T47D (cell line): ENCODE data around the gene ZNF416.
A peak's percentile ranks its signal among the peaks of the same experiment; 100 is the strongest.

Experiments
- DNase-seq, 2 experiments: peaks; one replicate each; pipeline versions ENCODE4 v3.0.0 to v3.0.0-alpha.2; 2011 to 2012; ENCODE audit warnings: low read depth in 1 of 2, low spot score in 1 of 2
- JUND ChIP-seq: IDR thresholded peaks from 2 replicates; pipeline ENCODE4 v1.6.1; 2012; ENCODE audit warnings: low read depth
- in situ Hi-C: cut with HindIII; loops from 2 replicates; pipeline ENCODE4 v1.10.0; 2016; ENCODE audit warnings: low sequenced_read_pairs, low pct_unique_long_range_greater_than_20kb

ZNF416 gene

GRCh38 chr19:57583104-57583520 is 4.4 kb upstream of the ZNF416 start:
- no peak for TF ChIP-seq JUND
- no peak for DNase-seq
- in situ Hi-C loops, result no loop called here

GRCh38 chr19:57576661-57577060 is 2.0 kb downstream of the ZNF416 start:
- DNase-seq, result no peak
- in situ Hi-C loops, result no loop called here
- no peak for TF ChIP-seq JUND

- in situ Hi-C loops, result no loop called here
- no peak for DNase-seq
- no peak for TF ChIP-seq JUND
Measured at GRCh38 chr19:57572415-57572947, 6.2 kb downstream of the ZNF416 start.

GRCh38 chr19:57570707-57571106 is 8.0 kb downstream of the ZNF416 start:
- DNase-seq, result no peak
- in situ Hi-C loops, result no loop called here
- no peak for TF ChIP-seq JUND

- peak in 1 of 2 experiments; percentile 33 for DNase-seq
- TF ChIP-seq JUND, result no peak
- in situ Hi-C loops, result no loop called here
Measured at GRCh38 chr19:57566396-57567265, 12.1 kb downstream of the ZNF416 start.

- no peak for DNase-seq
- no peak for TF ChIP-seq JUND
- in situ Hi-C loops, result no loop called here
Measured at GRCh38 chr19:57563547-57563946, 15.2 kb downstream of the ZNF416 start.

- TF ChIP-seq JUND, result no peak
- in situ Hi-C loops, result no loop called here
- no peak for DNase-seq
Measured at GRCh38 chr19:57560049-57560491, 18.6 kb downstream of the ZNF416 start.

GRCh38 chr19:57559404-57560025 is 19.2 kb downstream of the ZNF416 start, which contains the start of gene ZNF550:
ZNF550 (minus strand) TSS chr19:57559863; CDS start chr19:57559682, 181 bp downstream.
- peak; percentile 82 to 85 for DNase-seq
- in situ Hi-C loops, result no loop called here
- no peak for TF ChIP-seq JUND

- DNase-seq, result peak; percentile 23 to 32
- TF ChIP-seq JUND, result no peak
- in situ Hi-C loops, result no loop called here
Measured at GRCh38 chr19:57559008-57559403, 19.7 kb downstream of the ZNF416 start.

- TF ChIP-seq JUND, result no peak
- in situ Hi-C loops, result no loop called here
- no peak for DNase-seq
Measured at GRCh38 chr19:57558525-57558924, 20.2 kb downstream of the ZNF416 start.

- in situ Hi-C loops, result no loop called here
- TF ChIP-seq JUND, result no peak
- DNase-seq, result no peak
Measured at GRCh38 chr19:57557659-57558058, 21.1 kb downstream of the ZNF416 start.

- in situ Hi-C loops, result no loop called here
- TF ChIP-seq JUND, result no peak
- no peak for DNase-seq
Measured at GRCh38 chr19:57552432-57552831, 26.3 kb downstream of the ZNF416 start.

- no peak for TF ChIP-seq JUND
- no peak for DNase-seq
- in situ Hi-C loops, result no loop called here
Measured at GRCh38 chr19:57546513-57546912, 32.2 kb downstream of the ZNF416 start.
